WTC11 (cell line): ENCODE results near the gene B4GALT3. TPM values are rescaled to one million over a fixed set of nuclear protein-coding genes. Genes with fewer than 3 reads are reported as not detected.

ENCODE experiments used
- ATAC-seq: fragments of 200-7000 bp; cut with Tn5 transposase; 2 replicates; pipeline ENCODE4 v1.10.0; 2021; ENCODE audit warnings: mild to moderate bottlenecking, moderate library complexity
- CTCF ChIA-PET: fragments of 300-600 bp; sonication (Branson Sonifier 250); formaldehyde crosslinking; loops from one replicate; lab custom pipeline; 2021; ENCODE audit warnings: antibody characterized with exemption; lab: Charles Lee
- POLR2A ChIA-PET: fragments of 350-600 bp; sonication (Branson Sonifier 250); formaldehyde crosslinking; loops from one replicate; lab custom pipeline; 2021; ENCODE audit warnings: antibody characterized with exemption; lab: Charles Lee
- DNase-seq: peaks from one replicate; pipeline ENCODE4 v3.0.0; 2021; ENCODE audit warnings: low spot score
- H3K27ac Mint-ChIP-seq: 2 replicates; pipeline ENCODE4 v1.8.0; 2021; ENCODE audit warnings: mixed read lengths
- H3K27me3 Mint-ChIP-seq: 2 replicates; pipeline ENCODE4 v1.8.0; 2021; ENCODE audit warnings: low read depth, mild to moderate bottlenecking, moderate library complexity, mixed read lengths
- H3K36me3 Mint-ChIP-seq: 2 replicates; pipeline ENCODE4 v1.8.0; 2021; ENCODE audit warnings: mixed read lengths
- H3K4me1 Mint-ChIP-seq: 2 replicates; pipeline ENCODE4 v1.8.0; 2022; ENCODE audit warnings: mixed read lengths
- H3K4me3 Mint-ChIP-seq: 2 replicates; pipeline ENCODE4 v1.8.0; 2021; ENCODE audit warnings: mild to moderate bottlenecking, moderate library complexity, mixed read lengths
- H3K9me3 Mint-ChIP-seq: 2 replicates; pipeline ENCODE4 v1.8.0; 2021; ENCODE audit warnings: mixed read lengths
- CDX4 ChIP-seq: fragments of 250-450 bp; sonication (Bioruptor Pico); IDR thresholded peaks from 2 replicates; pipeline ENCODE4 v1.9.0; 2021; ENCODE audit warnings: moderate library complexity, mild to moderate bottlenecking, inconsistent platforms, borderline replicate concordance
- CTCF ChIP-seq: fragments of 200-600 bp; IDR thresholded peaks from 2 replicates; pipeline ENCODE4 v1.8.0; 2022; ENCODE audit warnings: antibody characterized with exemption
- ESRRA ChIP-seq: sonication (generic); formaldehyde crosslinking; IDR thresholded peaks from 2 replicates; pipeline ENCODE4 v1.8.1; 2022; ENCODE audit warnings: mild to moderate bottlenecking, missing genetic modification reagents, borderline replicate concordance
- FOXK1 ChIP-seq: sonication (generic); formaldehyde crosslinking; IDR thresholded peaks from 2 replicates; pipeline ENCODE4 v1.8.0; 2022; ENCODE audit warnings: mild to moderate bottlenecking, moderate library complexity, missing genetic modification reagents
- GRHL2 ChIP-seq: fragments of 250-450 bp; sonication (Bioruptor Pico); IDR thresholded peaks from 2 replicates; pipeline ENCODE4 v1.8.0; 2022; ENCODE audit warnings: mild to moderate bottlenecking, moderate library complexity; ENCODE audit not compliant: insufficient replicate concordance, severe bottlenecking
- KAT7 ChIP-seq: sonication (generic); formaldehyde crosslinking; IDR thresholded peaks from 2 replicates; pipeline ENCODE4 v1.8.1; 2023; ENCODE audit warnings: missing genetic modification reagents, mild to moderate bottlenecking, borderline replicate concordance
- PRDM15 ChIP-seq: sonication (generic); formaldehyde crosslinking; IDR thresholded peaks from 2 replicates; pipeline ENCODE4 v1.8.0; 2022; ENCODE audit warnings: missing genetic modification reagents
- RELA ChIP-seq: sonication (generic); formaldehyde crosslinking; IDR thresholded peaks from 2 replicates; pipeline ENCODE4 v1.8.1; 2022; ENCODE audit warnings: missing genetic modification reagents, mild to moderate bottlenecking, borderline replicate concordance
- TP53 ChIP-seq: sonication (generic); formaldehyde crosslinking; IDR thresholded peaks from 2 replicates; pipeline ENCODE4 v1.8.1; 2023; ENCODE audit warnings: mild to moderate bottlenecking, missing genetic modification reagents
- total RNA-seq: library from RNA; stranded (reverse); gene quantifications from 3 replicates; pipeline ENCODE4 v1.2.3, GENCODE V29; 2021
- TF ChIP-seq, protein P1 (sequence below): sonication (generic); formaldehyde crosslinking; IDR thresholded peaks from 2 replicates; pipeline ENCODE4 v1.8.0; 2022; ENCODE audit warnings: mild to moderate bottlenecking, missing genetic modification reagents
- TF ChIP-seq, protein P2 (sequence below): sonication (generic); formaldehyde crosslinking; IDR thresholded peaks from 2 replicates; pipeline ENCODE4 v1.8.0; 2023; ENCODE audit warnings: missing genetic modification reagents, mild to moderate bottlenecking, borderline replicate concordance
- TF ChIP-seq, protein P3 (sequence below): sonication (generic); formaldehyde crosslinking; IDR thresholded peaks from 2 replicates; pipeline ENCODE4 v1.8.1; 2023; ENCODE audit warnings: mild to moderate bottlenecking, missing genetic modification reagents, moderate library complexity

Gene B4GALT3
- total RNA-seq, 1 experiment from 2014 or later: 40.1 TPM

DNA sequence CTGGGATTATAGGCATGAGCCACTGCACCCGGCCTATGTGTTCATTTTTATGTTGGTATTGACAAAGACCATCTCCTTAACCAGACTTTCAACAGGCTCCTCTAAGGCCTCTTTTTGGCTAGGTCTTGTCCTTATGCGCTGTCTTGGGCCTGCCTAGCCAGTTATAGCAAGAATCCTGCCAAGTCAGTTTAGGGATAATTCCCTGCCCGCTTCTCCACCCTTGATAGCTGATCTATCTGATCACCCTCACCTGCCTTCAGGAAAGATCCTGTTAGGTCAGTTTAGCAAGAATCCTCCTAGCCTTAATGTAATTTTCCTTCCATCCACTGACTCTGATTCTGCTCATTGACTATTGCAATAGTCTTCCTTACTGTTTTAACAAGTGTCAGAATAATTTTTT, 2.4 kb upstream of the B4GALT3 start (continued):
- TF ChIP-seq PRDM15 (CRISPR knock-in tag): no peak
- no peak for TF ChIP-seq GRHL2 (CRISPR knock-in tag)
- no peak for TF ChIP-seq FOXK1
- TF ChIP-seq, protein P1, sequence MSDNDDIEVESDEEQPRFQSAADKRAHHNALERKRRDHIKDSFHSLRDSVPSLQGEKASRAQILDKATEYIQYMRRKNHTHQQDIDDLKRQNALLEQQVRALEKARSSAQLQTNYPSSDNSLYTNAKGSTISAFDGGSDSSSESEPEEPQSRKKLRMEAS (CRISPR knock-in tag): no peak
- TF ChIP-seq KAT7: no peak

GRCh38 chr1:161177936-161178244, 583 bp upstream of the B4GALT3 start:
- TF ChIP-seq, protein P2, sequence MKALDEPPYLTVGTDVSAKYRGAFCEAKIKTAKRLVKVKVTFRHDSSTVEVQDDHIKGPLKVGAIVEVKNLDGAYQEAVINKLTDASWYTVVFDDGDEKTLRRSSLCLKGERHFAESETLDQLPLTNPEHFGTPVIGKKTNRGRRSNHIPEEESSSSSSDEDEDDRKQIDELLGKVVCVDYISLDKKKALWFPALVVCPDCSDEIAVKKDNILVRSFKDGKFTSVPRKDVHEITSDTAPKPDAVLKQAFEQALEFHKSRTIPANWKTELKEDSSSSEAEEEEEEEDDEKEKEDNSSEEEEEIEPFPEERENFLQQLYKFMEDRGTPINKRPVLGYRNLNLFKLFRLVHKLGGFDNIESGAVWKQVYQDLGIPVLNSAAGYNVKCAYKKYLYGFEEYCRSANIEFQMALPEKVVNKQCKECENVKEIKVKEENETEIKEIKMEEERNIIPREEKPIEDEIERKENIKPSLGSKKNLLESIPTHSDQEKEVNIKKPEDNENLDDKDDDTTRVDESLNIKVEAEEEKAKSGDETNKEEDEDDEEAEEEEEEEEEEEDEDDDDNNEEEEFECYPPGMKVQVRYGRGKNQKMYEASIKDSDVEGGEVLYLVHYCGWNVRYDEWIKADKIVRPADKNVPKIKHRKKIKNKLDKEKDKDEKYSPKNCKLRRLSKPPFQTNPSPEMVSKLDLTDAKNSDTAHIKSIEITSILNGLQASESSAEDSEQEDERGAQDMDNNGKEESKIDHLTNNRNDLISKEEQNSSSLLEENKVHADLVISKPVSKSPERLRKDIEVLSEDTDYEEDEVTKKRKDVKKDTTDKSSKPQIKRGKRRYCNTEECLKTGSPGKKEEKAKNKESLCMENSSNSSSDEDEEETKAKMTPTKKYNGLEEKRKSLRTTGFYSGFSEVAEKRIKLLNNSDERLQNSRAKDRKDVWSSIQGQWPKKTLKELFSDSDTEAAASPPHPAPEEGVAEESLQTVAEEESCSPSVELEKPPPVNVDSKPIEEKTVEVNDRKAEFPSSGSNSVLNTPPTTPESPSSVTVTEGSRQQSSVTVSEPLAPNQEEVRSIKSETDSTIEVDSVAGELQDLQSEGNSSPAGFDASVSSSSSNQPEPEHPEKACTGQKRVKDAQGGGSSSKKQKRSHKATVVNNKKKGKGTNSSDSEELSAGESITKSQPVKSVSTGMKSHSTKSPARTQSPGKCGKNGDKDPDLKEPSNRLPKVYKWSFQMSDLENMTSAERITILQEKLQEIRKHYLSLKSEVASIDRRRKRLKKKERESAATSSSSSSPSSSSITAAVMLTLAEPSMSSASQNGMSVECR (CRISPR knock-in tag): no peak
- TF ChIP-seq, protein P3, sequence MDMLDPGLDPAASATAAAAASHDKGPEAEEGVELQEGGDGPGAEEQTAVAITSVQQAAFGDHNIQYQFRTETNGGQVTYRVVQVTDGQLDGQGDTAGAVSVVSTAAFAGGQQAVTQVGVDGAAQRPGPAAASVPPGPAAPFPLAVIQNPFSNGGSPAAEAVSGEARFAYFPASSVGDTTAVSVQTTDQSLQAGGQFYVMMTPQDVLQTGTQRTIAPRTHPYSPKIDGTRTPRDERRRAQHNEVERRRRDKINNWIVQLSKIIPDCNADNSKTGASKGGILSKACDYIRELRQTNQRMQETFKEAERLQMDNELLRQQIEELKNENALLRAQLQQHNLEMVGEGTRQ (CRISPR knock-in tag): no peak
- no peak for TF ChIP-seq ESRRA
- TF ChIP-seq RELA: no peak
- TF ChIP-seq CTCF: no peak
- ATAC-seq (no peak), DNase-seq (no peak)
- peak overlapping the region; percentile 100 for H3K27ac Mint-ChIP-seq
- ChIA-PET CTCF (interaction anchor here (1.0 to 2.5 kb wide), 7 partner anchors 8 to 204 kb away, joined by 3 to 41 read pairs (median 6); partner anchors contain the start of genes KLHDC9, PPOX and TOMM40L), POLR2A (interaction anchor here (1.5 to 1.7 kb wide), 2 partner anchors 21 to 24 kb away, joined by 3 to 9 read pairs; partner anchors contain the start of genes ADAMTS4 and UFC1)
- H3K36me3 Mint-ChIP-seq: peaks cover 22% of the 10 kb centered on the region
- H3K9me3 Mint-ChIP-seq: no peaks in the 10 kb centered on the region
- peaks cover 20% of the 10 kb centered on the region for H3K4me1 Mint-ChIP-seq
- H3K4me3 Mint-ChIP-seq: peak overlapping the region; percentile 97
- H3K27me3 Mint-ChIP-seq: no peaks in the 10 kb centered on the region

DNA sequence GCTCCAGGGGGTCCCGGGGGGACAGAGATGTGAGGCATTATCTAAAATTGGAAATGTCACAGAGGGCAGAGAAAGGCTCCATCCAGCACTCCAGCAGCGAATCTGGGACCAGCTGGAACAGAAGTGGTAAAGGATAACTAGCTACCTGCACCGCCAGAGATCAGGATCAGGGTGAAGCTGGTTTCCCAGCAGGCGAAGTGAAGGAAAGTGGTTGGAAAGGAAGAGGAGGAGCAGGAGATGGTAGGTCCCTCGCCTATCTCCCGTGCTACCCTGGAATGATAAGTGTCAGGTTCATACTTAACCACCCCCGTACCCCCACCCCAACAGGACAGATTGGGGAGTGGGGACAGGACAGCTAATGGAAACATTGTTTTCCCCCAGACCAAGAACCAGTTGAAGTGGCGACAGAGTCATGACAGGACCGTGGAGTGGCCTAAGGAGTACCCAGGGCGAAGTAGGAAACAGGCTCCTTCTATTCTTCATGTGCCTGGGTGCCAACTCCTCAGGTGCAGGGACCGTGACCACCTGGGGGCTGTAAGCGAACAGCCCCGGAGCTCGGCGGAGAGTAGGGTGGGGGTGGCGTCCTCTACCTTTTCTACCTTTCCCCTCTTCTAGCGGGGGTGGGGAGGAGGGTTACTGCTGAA, 717 bp downstream of the B4GALT3 start:
- ATAC-seq (peak; percentile 4), DNase-seq (no peak)
- TF ChIP-seq TP53 (CRISPR knock-in tag) (0 out of 2 replicates have a peak, but pooled peaks have one; percentile 1), FOXK1 (no peak), CDX4 (CRISPR knock-in tag) (no peak)
- Mint-ChIP-seq H3K27me3 (no peaks in the 10 kb centered on the region), H3K4me1 (peaks cover 20% of the 10 kb centered on the region), H3K9me3 (no peaks in the 10 kb centered on the region), H3K27ac (peak overlapping the region; percentile 100; the same call in 1 of the 2 replicates), H3K4me3 (peak overlapping the region; percentile 97), H3K36me3 (peaks cover 34% of the 10 kb centered on the region)
- ChIA-PET CTCF (interaction anchor here (1.1 to 2.5 kb wide), 13 partner anchors 8 to 205 kb away, joined by 3 to 41 read pairs (median 6); partner anchors contain the start of genes KLHDC9, NDUFS2, PPOX and TOMM40L), POLR2A (interaction anchor here (0.9 to 1.7 kb wide), 7 partner anchors 10 to 137 kb away, joined by 3 to 9 read pairs (median 3); partner anchors contain the start of genes ADAMTS4, DEDD, PPOX and SDHC)
